GM18909 (cell line): Measurements from ENCODE around the gene ZNF429.
"Not testable (repeated sequence)": the region's sequence is repeated elsewhere in the genome, so short reads cannot be mapped to it uniquely, and the experiment has no call there.

Experiments used
- ATAC-seq: cut with Tn5 transposase; IDR thresholded peaks from one replicate; pipeline ENCODE4 v1.9.1; 2021; ENCODE audit warnings: mild to moderate bottlenecking; ENCODE audit not compliant: unreplicated experiment, poor library complexity

ZNF429 gene

GRCh38 chr19:21587549-21587948 is 82.1 kb downstream of the ZNF429 start:
- no peak for ATAC-seq

- ATAC-seq = no peak
These were observed 82.7 kb downstream of the ZNF429 start for GRCh38 chr19:21588065-21588601.

GRCh38 chr19:21590867-21591266 is 85.5 kb downstream of the ZNF429 start:
- no peak for ATAC-seq

- no peak for ATAC-seq
These were observed 87.6 kb downstream of the ZNF429 start for GRCh38 chr19:21593008-21593481.

- ATAC-seq = no peak
These were observed 88.1 kb downstream of the ZNF429 start for GRCh38 chr19:21593502-21593901.

- ATAC-seq = no peak
These were observed 88.8 kb downstream of the ZNF429 start for GRCh38 chr19:21593934-21594820.

GRCh38 chr19:21595185-21595584 is 89.8 kb downstream of the ZNF429 start:
- ATAC-seq = no peak

GRCh38 chr19:21602082-21602658 is 96.8 kb downstream of the ZNF429 start:
- ATAC-seq = no peak

- ATAC-seq = not testable (repeated sequence)
These were observed 97.4 kb downstream of the ZNF429 start for GRCh38 chr19:21602659-21603430.

- no peak for ATAC-seq
These were observed 98.2 kb downstream of the ZNF429 start for GRCh38 chr19:21603431-21604231.

- ATAC-seq = no peak
These were observed 99.0 kb downstream of the ZNF429 start for GRCh38 chr19:21604351-21604926.
